ENCODE measurements around the gene ARHGAP26. TPM values are rescaled to one million over a fixed set of nuclear protein-coding genes. Genes with fewer than 3 reads are reported as not detected.

Gene ARHGAP26
- total and polyA plus RNA-seq, 7 donors = 5.4 to 25.5 (median 19.1) TPM

- Histone ChIP-seq H3K27me3 (no peaks in the 10 kb centered on the region), H3K4me1 (peaks cover 0 to 14% (median 9%) of the 10 kb centered on the region in 4 donors), H3K36me3 (no peaks in the 10 kb centered on the region), H3K9me3 (no peaks in the 10 kb centered on the region), H3K27ac (peak overlapping the region in 1 of 4 donors; percentile 4), H3K4me3 (no peak overlapping the region)
- intact Hi-C loops (cut with DNase I) = no loop called here
- no peak for DNase-seq
- WGBS, 2 donors = 58 to 79% methylated on average over 10 of the region's 10 CpGs
- peak in 1 of 4 donors; percentile 47 for TF ChIP-seq POLR2AphosphoS5 (IDR thresholded peaks at IDR 0.05)
- TF ChIP-seq CTCF (IDR thresholded peaks at IDR 0.05) = no peak
- TF ChIP-seq EP300 (IDR thresholded peaks at IDR 0.05) = peak in 2 of 4 donors; percentile 1 to 24
Measured at GRCh38 chr5:143008809-143009521, 238.8 kb downstream of the ARHGAP26 start.

- Histone ChIP-seq H3K36me3 (no peaks in the 10 kb centered on the region), H3K27ac (no peak overlapping the region), H3K4me3 (no peak overlapping the region), H3K9me3 (no peaks in the 10 kb centered on the region), H3K27me3 (no peaks in the 10 kb centered on the region), H3K4me1 (peaks cover 0 to 14% (median 9%) of the 10 kb centered on the region in 4 donors)
- WGBS, 2 donors = 92 to 96% methylated on average over 1 of the region's 1 CpG
- TF ChIP-seq POLR2A (IDR thresholded peaks at IDR 0.05) (no peak), EP300 (IDR thresholded peaks at IDR 0.05) (no peak), CTCF (IDR thresholded peaks at IDR 0.05) (no peak), POLR2AphosphoS5 (IDR thresholded peaks at IDR 0.05) (no peak)
- no peak for DNase-seq
- intact Hi-C loops (cut with DNase I) = no loop called here
Measured at GRCh38 chr5:143010351-143010750, 240.2 kb downstream of the ARHGAP26 start.

GRCh38 chr5:143011585-143011984, 241.4 kb downstream of the ARHGAP26 start:
- H3K9me3 ChIP-seq = no peaks in the 10 kb centered on the region
- peaks cover 0 to 11% (median 8%) of the 10 kb centered on the region in 4 donors for H3K4me1 ChIP-seq
- intact Hi-C loops (cut with DNase I) = no loop called here
- no peaks in the 10 kb centered on the region for H3K36me3 ChIP-seq
- no peak for DNase-seq
- no peak overlapping the region for H3K27ac ChIP-seq
- 71 to 80% methylated on average over 2 of the region's 2 CpGs for WGBS, 2 donors
- no peak overlapping the region for H3K4me3 ChIP-seq
- H3K27me3 ChIP-seq = no peaks in the 10 kb centered on the region
- TF ChIP-seq POLR2A (IDR thresholded peaks at IDR 0.05) (no peak), POLR2AphosphoS5 (IDR thresholded peaks at IDR 0.05) (no peak), EP300 (IDR thresholded peaks at IDR 0.05) (no peak), CTCF (IDR thresholded peaks at IDR 0.05) (no peak)

GRCh38 chr5:143013176-143013891, 243.2 kb downstream of the ARHGAP26 start:
- no peaks in the 10 kb centered on the region for H3K9me3 ChIP-seq
- whole genome bisulfite sequencing, 2 donors = 89 to 92% methylated on average over 4 of the region's 4 CpGs
- no peaks in the 10 kb centered on the region for H3K27me3 ChIP-seq
- intact Hi-C loops (cut with DNase I) = no loop called here
- TF ChIP-seq POLR2AphosphoS5 (IDR thresholded peaks at IDR 0.05) = no peak
- no peak for TF ChIP-seq EP300 (IDR thresholded peaks at IDR 0.05)
- TF ChIP-seq POLR2A (IDR thresholded peaks at IDR 0.05) = no peak
- TF ChIP-seq CTCF (IDR thresholded peaks at IDR 0.05) = no peak
- no peak for DNase-seq
- H3K4me3 ChIP-seq = no peak overlapping the region
- H3K4me1 ChIP-seq = peaks cover 0 to 8% (median 2%) of the 10 kb centered on the region in 4 donors
- no peak overlapping the region for H3K27ac ChIP-seq
- H3K36me3 ChIP-seq = no peaks in the 10 kb centered on the region

All from sigmoid colon (tissue), 7 donors.